Progenitor cell of endocrine pancreas (in vitro differentiated cells): ENCODE data around the gene RAI14. TPM values are rescaled to one million over a fixed set of nuclear protein-coding genes. Genes with fewer than 3 reads are reported as not detected.

Experiments
- DNase-seq: peaks from one replicate; pipeline ENCODE4 v3.0.0; 2021; ENCODE audit warnings: low spot score; ENCODE audit not compliant: unreplicated experiment
- H3K27ac Mint-ChIP-seq: 2 replicates; pipeline ENCODE4 v1.8.0; 2021; ENCODE audit warnings: mild to moderate bottlenecking, moderate library complexity, mixed read lengths
- H3K27me3 Mint-ChIP-seq: 2 replicates; pipeline ENCODE4 v1.8.0; 2021; ENCODE audit warnings: mixed read lengths
- H3K36me3 Mint-ChIP-seq: 2 replicates; pipeline ENCODE4 v1.8.0; 2022; ENCODE audit warnings: mixed read lengths; ENCODE audit not compliant: insufficient read depth
- H3K4me1 Mint-ChIP-seq: 2 replicates; pipeline ENCODE4 v1.8.0; 2021; ENCODE audit warnings: low read depth, mixed read lengths
- H3K4me3 Mint-ChIP-seq: 2 replicates; pipeline ENCODE4 v1.8.0; 2021; ENCODE audit warnings: low read depth, mild to moderate bottlenecking, moderate library complexity, mixed read lengths
- H3K9me3 Mint-ChIP-seq: 2 replicates; pipeline ENCODE4 v1.8.0; 2021; ENCODE audit warnings: low read depth, mixed read lengths
- CTCF ChIP-seq: fragments of 200-600 bp; sonication (generic); IDR thresholded peaks from one replicate; pipeline ENCODE4 v1.5.0; 2021; ENCODE audit warnings: antibody characterized with exemption, mild to moderate bottlenecking; ENCODE audit not compliant: unreplicated experiment
- total RNA-seq: library from RNA; stranded (reverse); gene quantifications from 2 replicates; pipeline ENCODE4 v1.2.1, GENCODE V29; 2021

Gene RAI14
- total RNA-seq, 1 donor from 2014 or later, result 121 TPM

- Mint-ChIP-seq H3K9me3 (peaks cover 19% of the 10 kb centered on the region), H3K4me3 (no peak overlapping the region), H3K27me3 (no peaks in the 10 kb centered on the region), H3K36me3 (peaks cover 11% of the 10 kb centered on the region), H3K4me1 (no peaks in the 10 kb centered on the region), H3K27ac (no peak overlapping the region)
- no peak for DNase-seq
- TF ChIP-seq CTCF, result no peak
Observed at GRCh38 chr5:34876275-34876674, 220.1 kb downstream of the RAI14 start.

- DNase-seq, result no peak
- no peak for TF ChIP-seq CTCF
- Mint-ChIP-seq H3K36me3 (peaks cover 6% of the 10 kb centered on the region), H3K27ac (no peak overlapping the region), H3K9me3 (peaks cover 10% of the 10 kb centered on the region), H3K4me1 (no peaks in the 10 kb centered on the region), H3K27me3 (no peaks in the 10 kb centered on the region), H3K4me3 (no peak overlapping the region)
Observed at GRCh38 chr5:34881246-34881645, 225.1 kb downstream of the RAI14 start.

Other genes with a start within 250 kb of the RAI14 start
- gene TTC23L, start 182.8 kb downstream of the RAI14 start, total RNA-seq, result 2.8 and 2.9 TPM in 2 replicates